Cardiac fibroblast (primary cell): ENCODE measurements around the gene RIPPLY3.

Experiments
- DNase-seq, 2 donors: peaks; one replicate each; pipeline versions ENCODE4 v3.0.0 to v3.0.0-alpha.2; 2010; ENCODE audit warnings: low read depth in 2 of 2
- H3K4me3 ChIP-seq, 2 donors: replicated peaks in 1 of 2; 1 replicate in 1 of 2; 2 replicates in 1 of 2; pipeline ENCODE4 v1.5.1; 2011; ENCODE audit warnings: low read depth in 2 of 2, low read length in 2 of 2, mild to moderate bottlenecking in 2 of 2, moderate library complexity in 1 of 2
- TF ChIP-seq, protein P1 (sequence below): IDR thresholded peaks from one replicate; pipeline ENCODE4 v1.5.1; 2011; ENCODE audit warnings: low read depth, mild to moderate bottlenecking, low read length, inconsistent platforms

The RIPPLY3 gene

GRCh38 chr21:37006486-37007291 is at the start of gene RIPPLY3:
Gene RIPPLY3 (plus strand): TSS chr21:37006702. CDS start chr21:37006773, 71 bp downstream.
- DNase-seq = peak; percentile 16 to 22
- TF ChIP-seq, protein P1, sequence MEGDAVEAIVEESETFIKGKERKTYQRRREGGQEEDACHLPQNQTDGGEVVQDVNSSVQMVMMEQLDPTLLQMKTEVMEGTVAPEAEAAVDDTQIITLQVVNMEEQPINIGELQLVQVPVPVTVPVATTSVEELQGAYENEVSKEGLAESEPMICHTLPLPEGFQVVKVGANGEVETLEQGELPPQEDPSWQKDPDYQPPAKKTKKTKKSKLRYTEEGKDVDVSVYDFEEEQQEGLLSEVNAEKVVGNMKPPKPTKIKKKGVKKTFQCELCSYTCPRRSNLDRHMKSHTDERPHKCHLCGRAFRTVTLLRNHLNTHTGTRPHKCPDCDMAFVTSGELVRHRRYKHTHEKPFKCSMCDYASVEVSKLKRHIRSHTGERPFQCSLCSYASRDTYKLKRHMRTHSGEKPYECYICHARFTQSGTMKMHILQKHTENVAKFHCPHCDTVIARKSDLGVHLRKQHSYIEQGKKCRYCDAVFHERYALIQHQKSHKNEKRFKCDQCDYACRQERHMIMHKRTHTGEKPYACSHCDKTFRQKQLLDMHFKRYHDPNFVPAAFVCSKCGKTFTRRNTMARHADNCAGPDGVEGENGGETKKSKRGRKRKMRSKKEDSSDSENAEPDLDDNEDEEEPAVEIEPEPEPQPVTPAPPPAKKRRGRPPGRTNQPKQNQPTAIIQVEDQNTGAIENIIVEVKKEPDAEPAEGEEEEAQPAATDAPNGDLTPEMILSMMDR = no peak
- peak within 1 kb of the TSS; percentile 33 to 41 for H3K4me3 ChIP-seq

- no peak overlapping the region for H3K4me3 ChIP-seq
- TF ChIP-seq, protein P1 = no peak
- no peak for DNase-seq
Measured at GRCh38 chr21:36959020-36959835, 47.3 kb upstream of the RIPPLY3 start.

- no peak for DNase-seq
- H3K4me3 ChIP-seq = no peak overlapping the region
- TF ChIP-seq, protein P1 = no peak
Measured at GRCh38 chr21:36960676-36961284, 45.7 kb upstream of the RIPPLY3 start.

DNA sequence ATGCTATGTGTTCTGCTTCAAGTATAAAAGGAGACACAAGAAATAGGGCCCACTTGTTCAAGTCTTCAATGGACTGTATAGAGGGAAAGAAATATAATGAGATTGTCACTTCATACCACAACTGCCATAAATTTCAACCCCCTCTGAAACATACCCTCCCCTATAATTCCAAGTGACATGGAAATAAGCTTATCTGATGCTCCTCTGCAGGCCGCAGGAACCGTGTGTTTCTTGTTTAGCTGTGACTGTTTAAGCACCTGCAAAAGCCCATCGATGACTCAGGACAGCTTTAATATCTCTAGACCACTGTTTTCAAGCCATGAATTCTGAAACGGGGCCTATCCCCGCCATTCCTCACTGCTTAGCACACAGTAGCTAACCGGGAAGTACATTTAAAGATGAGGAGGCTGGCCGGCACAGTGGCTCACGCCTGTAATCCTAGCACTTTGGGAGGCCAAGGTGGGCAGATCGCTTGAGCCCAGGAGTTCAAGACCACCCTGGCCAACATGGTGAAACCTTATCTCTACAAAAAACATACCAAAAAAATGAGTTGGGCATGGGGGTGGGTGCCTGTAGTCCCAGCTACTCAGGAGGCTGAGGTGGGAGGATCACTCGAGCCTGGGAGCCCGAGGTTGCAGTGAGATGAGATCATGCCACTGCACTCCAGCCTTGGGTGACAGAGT is 44.3 kb upstream of the RIPPLY3 start:
- DNase-seq = no peak
- TF ChIP-seq, protein P1 = no peak
- no peak overlapping the region for H3K4me3 ChIP-seq

GRCh38 chr21:36964398-36964797 is 42.1 kb upstream of the RIPPLY3 start:
- no peak overlapping the region for H3K4me3 ChIP-seq
- TF ChIP-seq, protein P1 = no peak
- DNase-seq = no peak
